Endothelial cell (in vitro differentiated cells): Measurements from ENCODE around the gene FOXL3. TPM values are rescaled to one million over a fixed set of nuclear protein-coding genes. Genes with fewer than 3 reads are reported as not detected.
A peak's percentile ranks its signal among the peaks of the same experiment; 100 is the strongest.

Experiments
- DNase-seq: peaks from one replicate; pipeline ENCODE4 v3.0.0; 2021; ENCODE audit warnings: low spot score
- H3K27ac Mint-ChIP-seq: one replicate; pipeline ENCODE4 v1.8.0; 2021; ENCODE audit warnings: mixed read lengths, inconsistent platforms; ENCODE audit not compliant: unreplicated experiment
- H3K27me3 Mint-ChIP-seq: one replicate; pipeline ENCODE4 v1.8.0; 2021; ENCODE audit warnings: mild to moderate bottlenecking, moderate library complexity, mixed read lengths, inconsistent platforms; ENCODE audit not compliant: unreplicated experiment
- H3K36me3 Mint-ChIP-seq: one replicate; pipeline ENCODE4 v1.8.0; 2021; ENCODE audit warnings: mild to moderate bottlenecking, low read depth, mixed read lengths, inconsistent platforms; ENCODE audit not compliant: unreplicated experiment
- H3K4me1 Mint-ChIP-seq: one replicate; pipeline ENCODE4 v1.8.0; 2021; ENCODE audit warnings: mild to moderate bottlenecking, mixed read lengths, inconsistent platforms; ENCODE audit not compliant: unreplicated experiment
- H3K4me3 Mint-ChIP-seq: one replicate; pipeline ENCODE4 v1.8.0; 2021; ENCODE audit warnings: mild to moderate bottlenecking, mixed read lengths, inconsistent platforms; ENCODE audit not compliant: unreplicated experiment
- H3K9me3 Mint-ChIP-seq: one replicate; pipeline ENCODE4 v1.8.0; 2021; ENCODE audit warnings: mixed read lengths, inconsistent platforms; ENCODE audit not compliant: unreplicated experiment
- CTCF ChIP-seq: fragments of 200-600 bp; sonication (generic); IDR thresholded peaks from one replicate; pipeline ENCODE4 v1.5.0; 2021; ENCODE audit warnings: antibody characterized with exemption; ENCODE audit not compliant: unreplicated experiment
- total RNA-seq: library from RNA; stranded (reverse); fragmentation: NEBNext Ultra II Directional; extraction: Animal tissue kit (Norgen Biotek cat#: 25700); gene quantifications from one replicate; pipeline ENCODE4 v1.2.1, GENCODE V29; 2021; ENCODE audit not compliant: unreplicated experiment

FOXL3 gene
- total RNA-seq, 1 donor from 2014 or later: not detected

- no peak overlapping the region for H3K27ac Mint-ChIP-seq
- H3K4me1 Mint-ChIP-seq: no peaks in the 10 kb centered on the region
- TF ChIP-seq CTCF: no peak
- H3K9me3 Mint-ChIP-seq: peaks cover 20% of the 10 kb centered on the region
- peaks cover 30% of the 10 kb centered on the region for H3K27me3 Mint-ChIP-seq
- H3K4me3 Mint-ChIP-seq: no peak overlapping the region
- DNase-seq: no peak
- peaks cover 27% of the 10 kb centered on the region for H3K36me3 Mint-ChIP-seq
Measured at GRCh38 chr7:266851-267840, 22.8 kb upstream of the FOXL3 start.

- DNase-seq: no peak
- H3K36me3 Mint-ChIP-seq: peaks cover 31% of the 10 kb centered on the region
- H3K4me1 Mint-ChIP-seq: no peaks in the 10 kb centered on the region
- H3K4me3 Mint-ChIP-seq: no peak overlapping the region
- no peak for TF ChIP-seq CTCF
- H3K9me3 Mint-ChIP-seq: peaks cover 25% of the 10 kb centered on the region
- no peak overlapping the region for H3K27ac Mint-ChIP-seq
- peaks cover 25% of the 10 kb centered on the region for H3K27me3 Mint-ChIP-seq
Measured at GRCh38 chr7:268991-269390, 21.0 kb upstream of the FOXL3 start.

- TF ChIP-seq CTCF: no peak
- no peaks in the 10 kb centered on the region for H3K4me1 Mint-ChIP-seq
- peaks cover 33% of the 10 kb centered on the region for H3K9me3 Mint-ChIP-seq
- peaks cover 20% of the 10 kb centered on the region for H3K27me3 Mint-ChIP-seq
- DNase-seq: no peak
- H3K4me3 Mint-ChIP-seq: peak overlapping the region; percentile 47
- H3K36me3 Mint-ChIP-seq: peaks cover 25% of the 10 kb centered on the region
- no peak overlapping the region for H3K27ac Mint-ChIP-seq
Measured at GRCh38 chr7:269721-270120, 20.2 kb upstream of the FOXL3 start.

- H3K27ac Mint-ChIP-seq: peak overlapping the region; percentile 67
- H3K4me1 Mint-ChIP-seq: no peaks in the 10 kb centered on the region
- DNase-seq: no peak
- TF ChIP-seq CTCF: no peak
- H3K36me3 Mint-ChIP-seq: peaks cover 24% of the 10 kb centered on the region
- H3K9me3 Mint-ChIP-seq: peaks cover 33% of the 10 kb centered on the region
- peaks cover 15% of the 10 kb centered on the region for H3K27me3 Mint-ChIP-seq
- no peak overlapping the region for H3K4me3 Mint-ChIP-seq
Measured at GRCh38 chr7:270351-270983, 19.5 kb upstream of the FOXL3 start.
